Measurements from ENCODE around the gene BRD2.

Gene BRD2

GRCh38 chr6:33014841-33015634, 46.6 kb downstream of the BRD2 start:
- TF ChIP-seq CTCF (conservative IDR thresholded peaks at IDR 0.05; ENCODE audit: low read length) = peak; percentile 82
- H3K4me3 ChIP-seq (ENCODE audit: low read length) = no peak overlapping the region
- peak; percentile 84 for DNase-seq (ENCODE audit: low read depth)

GRCh38 chr6:33015798-33016197, 47.4 kb downstream of the BRD2 start:
- H3K4me3 ChIP-seq (ENCODE audit: low read length) = no peak overlapping the region
- DNase-seq (ENCODE audit: low read depth) = no peak
- no peak for TF ChIP-seq CTCF (conservative IDR thresholded peaks at IDR 0.05; ENCODE audit: low read length)

GRCh38 chr6:33017018-33017417, 48.6 kb downstream of the BRD2 start:
- no peak overlapping the region for H3K4me3 ChIP-seq (ENCODE audit: low read length)
- DNase-seq (ENCODE audit: low read depth) = no peak
- no peak for TF ChIP-seq CTCF (conservative IDR thresholded peaks at IDR 0.05; ENCODE audit: low read length)

- DNase-seq (ENCODE audit: low read depth) = no peak
- no peak overlapping the region for H3K4me3 ChIP-seq (ENCODE audit: low read length)
- no peak for TF ChIP-seq CTCF (conservative IDR thresholded peaks at IDR 0.05; ENCODE audit: low read length)
Observed at GRCh38 chr6:33017694-33018353, 49.4 kb downstream of the BRD2 start.

GRCh38 chr6:33018418-33018817, 50.0 kb downstream of the BRD2 start:
- TF ChIP-seq CTCF (conservative IDR thresholded peaks at IDR 0.05; ENCODE audit: low read length) = no peak
- DNase-seq (ENCODE audit: low read depth) = no peak
- no peak overlapping the region for H3K4me3 ChIP-seq (ENCODE audit: low read length)

GRCh38 chr6:33018904-33019303, 50.5 kb downstream of the BRD2 start:
- DNase-seq (ENCODE audit: low read depth) = peak; percentile 45
- TF ChIP-seq CTCF (conservative IDR thresholded peaks at IDR 0.05; ENCODE audit: low read length) = no peak
- peak overlapping the region; percentile 41 for H3K4me3 ChIP-seq (ENCODE audit: low read length)

GRCh38 chr6:33019372-33019771, 51.0 kb downstream of the BRD2 start:
- no peak for TF ChIP-seq CTCF (conservative IDR thresholded peaks at IDR 0.05; ENCODE audit: low read length)
- H3K4me3 ChIP-seq (ENCODE audit: low read length) = no peak overlapping the region
- no peak for DNase-seq (ENCODE audit: low read depth)
